ENCODE data around the gene HIBCH.
"Not testable (repeated sequence)": the region's sequence is repeated elsewhere in the genome, so short reads cannot be mapped to it uniquely, and the experiment has no call there.

The HIBCH gene

DNA sequence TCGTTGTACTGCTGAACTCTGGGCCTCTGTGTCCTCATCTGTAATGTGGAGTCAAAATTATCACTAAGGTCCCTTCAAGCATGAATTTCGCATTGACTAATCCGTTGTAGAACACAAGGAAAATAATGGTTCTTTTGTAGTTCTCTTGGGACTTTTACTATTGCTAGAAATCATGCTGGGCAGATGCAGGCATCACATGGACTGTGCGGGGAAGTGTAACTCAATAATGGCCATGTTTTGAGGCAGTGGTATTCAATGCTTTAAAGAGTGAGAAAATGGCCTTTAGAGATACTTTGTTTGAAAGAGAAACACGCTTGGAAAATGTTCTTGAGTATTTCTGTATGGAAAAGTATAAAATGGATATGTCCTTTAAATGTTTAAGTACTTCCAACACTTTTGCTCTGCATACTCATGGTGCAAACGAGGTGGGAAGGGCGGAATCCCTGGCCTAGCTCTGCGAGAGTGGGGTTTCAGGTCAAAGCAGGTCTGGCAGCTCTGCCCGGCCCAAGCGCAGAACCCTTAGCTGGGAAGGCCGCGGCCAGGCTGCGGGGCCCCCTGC is 139.8 kb downstream of the HIBCH start:
- DNase-seq: no peak
- in situ Hi-C loops (cut with MboI; ENCODE audit: low pct_unique_long_range_greater_than_20kb, low sequenced_read_pairs): no loop called here

GRCh38 chr2:190178066-190178722 is 141.4 kb downstream of the HIBCH start:
- DNase-seq: no peak
- in situ Hi-C loops (cut with MboI; ENCODE audit: low pct_unique_long_range_greater_than_20kb, low sequenced_read_pairs): no loop called here

- in situ Hi-C loops (cut with MboI; ENCODE audit: low pct_unique_long_range_greater_than_20kb, low sequenced_read_pairs): no loop called here
- DNase-seq: no peak
These were observed 142.2 kb downstream of the HIBCH start for GRCh38 chr2:190177249-190178040.

- in situ Hi-C loops (cut with MboI; ENCODE audit: low pct_unique_long_range_greater_than_20kb, low sequenced_read_pairs): no loop called here
- DNase-seq: no peak
These were observed 146.2 kb downstream of the HIBCH start for GRCh38 chr2:190173392-190173791.

GRCh38 chr2:190170673-190171072 is 149.0 kb downstream of the HIBCH start:
- no peak for DNase-seq
- in situ Hi-C loops (cut with MboI; ENCODE audit: low pct_unique_long_range_greater_than_20kb, low sequenced_read_pairs): no loop called here

DNA sequence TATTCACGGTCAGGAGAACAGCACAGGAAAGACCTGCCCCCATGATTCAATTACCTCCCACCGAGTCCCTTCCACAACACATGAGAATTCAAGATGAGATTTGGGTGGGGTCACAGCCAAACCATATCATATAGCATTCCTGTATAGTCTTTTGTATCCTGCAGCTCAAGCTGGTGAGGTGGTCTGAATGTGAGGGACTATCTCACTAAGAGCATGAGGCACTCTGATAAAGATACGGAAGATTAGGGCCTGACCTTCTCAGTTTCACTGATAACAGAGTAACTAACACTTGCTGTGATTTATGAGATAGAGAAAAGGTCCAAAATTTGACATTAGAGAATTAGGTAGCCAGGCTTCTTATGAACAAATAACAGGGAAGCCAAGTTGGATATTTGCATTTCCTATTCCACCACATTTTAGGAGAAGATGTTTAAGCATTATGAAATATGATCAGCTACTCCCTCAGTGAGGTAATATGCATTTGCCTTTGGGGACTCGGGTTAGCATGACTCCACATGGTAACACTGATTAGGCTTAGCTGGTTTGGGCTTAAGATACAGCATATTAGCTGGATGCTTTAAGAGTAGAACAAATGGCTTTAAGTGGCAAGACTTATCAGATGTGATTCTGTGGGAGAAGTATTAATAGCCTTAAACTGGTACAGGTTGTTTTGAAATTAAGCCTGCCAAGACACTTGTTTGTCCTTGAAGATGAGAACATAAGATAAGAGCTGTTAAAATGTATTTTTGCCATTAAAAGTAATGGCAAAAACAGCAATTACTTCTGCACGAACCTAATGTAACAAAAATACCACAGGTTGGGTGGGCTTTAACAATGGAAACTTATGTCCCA is 150.2 kb downstream of the HIBCH start:
- no peak for DNase-seq
- in situ Hi-C loops (cut with MboI; ENCODE audit: low pct_unique_long_range_greater_than_20kb, low sequenced_read_pairs): no loop called here

- in situ Hi-C loops (cut with MboI; ENCODE audit: low pct_unique_long_range_greater_than_20kb, low sequenced_read_pairs): no loop called here
- DNase-seq: no peak
These were observed 151.9 kb downstream of the HIBCH start for GRCh38 chr2:190167702-190168101.

GRCh38 chr2:190165491-190165890 is 154.1 kb downstream of the HIBCH start:
- in situ Hi-C loops (cut with MboI; ENCODE audit: low pct_unique_long_range_greater_than_20kb, low sequenced_read_pairs): no loop called here
- DNase-seq: no peak

- no peak for DNase-seq
- in situ Hi-C loops (cut with MboI; ENCODE audit: low pct_unique_long_range_greater_than_20kb, low sequenced_read_pairs): no loop called here
These were observed 156.8 kb downstream of the HIBCH start for GRCh38 chr2:190162851-190163250.

GRCh38 chr2:190159453-190159852 is 160.2 kb downstream of the HIBCH start:
- no peak for DNase-seq

DNA sequence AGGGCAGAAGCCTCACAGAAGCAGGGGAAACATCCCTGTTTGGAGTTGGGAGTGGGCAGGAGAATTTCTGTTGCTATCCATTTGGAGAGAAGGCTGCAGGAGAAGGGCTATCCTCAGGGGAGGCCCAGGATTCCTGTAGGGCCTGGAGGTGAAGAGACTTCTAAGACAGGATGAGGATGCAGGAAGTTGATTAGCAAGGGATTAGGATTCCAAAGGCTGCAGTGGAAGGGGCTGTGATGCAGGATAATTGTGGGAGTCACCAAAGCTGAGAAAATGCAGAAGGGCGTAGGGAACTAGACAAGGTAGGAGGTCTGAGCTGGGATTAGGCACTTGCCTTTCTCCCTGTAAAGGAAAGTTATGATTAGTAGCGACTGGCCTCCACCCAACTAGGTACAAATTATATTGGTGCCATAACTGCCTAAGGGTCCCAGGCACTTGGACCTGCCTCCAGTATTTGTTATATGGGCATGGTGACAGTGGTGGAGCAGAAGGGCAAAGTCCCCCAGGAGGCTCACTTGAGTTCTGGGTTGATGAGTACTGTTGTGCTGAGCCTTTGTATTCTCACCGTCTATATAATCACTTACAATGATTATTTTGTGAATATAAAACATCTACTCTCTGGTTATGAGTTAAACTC is 160.7 kb downstream of the HIBCH start:
- no peak for DNase-seq
- in situ Hi-C loops (cut with MboI; ENCODE audit: low pct_unique_long_range_greater_than_20kb, low sequenced_read_pairs): no loop called here

More at GRCh38 chr2:190159453-190159852, 160.2 kb downstream of the HIBCH start:
- in situ Hi-C loops (cut with MboI; ENCODE audit: low pct_unique_long_range_greater_than_20kb, low sequenced_read_pairs): no loop called here

DNA sequence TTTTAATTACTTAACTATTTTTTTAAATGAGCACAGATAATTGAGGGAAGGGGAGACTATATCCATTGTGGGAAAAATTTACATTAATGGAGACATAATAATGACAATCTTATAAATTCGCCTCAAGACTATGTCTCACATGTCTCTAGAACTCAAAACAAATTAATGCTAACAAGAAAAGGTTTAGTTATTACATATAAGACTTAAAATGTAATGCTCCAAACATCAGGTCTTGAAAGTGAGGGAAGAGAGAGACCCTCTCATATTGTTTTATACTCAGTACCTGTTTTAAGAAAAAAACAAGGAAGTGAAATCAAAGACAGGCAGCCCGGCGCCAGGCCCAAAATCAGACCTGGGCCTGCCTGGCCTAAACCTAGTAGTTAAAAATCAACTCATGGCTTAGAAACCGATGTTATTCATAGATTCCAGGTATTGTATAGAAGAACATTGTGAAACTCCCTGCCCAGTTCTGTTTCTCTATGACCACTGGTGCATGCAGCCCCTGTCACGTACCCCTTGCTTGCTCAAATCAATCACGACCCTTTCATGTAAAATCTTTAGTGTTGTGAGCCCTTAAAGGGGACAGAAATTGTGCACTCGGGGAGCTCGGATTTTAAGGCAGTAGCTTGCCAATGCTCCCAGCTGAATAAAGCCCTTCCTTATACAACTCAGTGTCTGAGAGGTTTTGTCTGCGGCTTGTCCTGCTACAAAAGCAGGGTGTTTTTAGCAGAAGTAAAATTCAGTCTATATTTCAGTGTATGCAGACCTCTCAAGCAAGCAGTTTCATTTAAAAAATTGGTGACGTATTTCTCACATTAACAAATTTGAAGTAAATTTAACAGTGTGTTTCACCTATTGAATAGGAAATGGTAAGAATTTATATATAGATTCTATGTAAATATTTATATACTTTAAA is 161.8 kb downstream of the HIBCH start:
- DNase-seq; in situ Hi-C loops (cut with MboI; ENCODE audit: low pct_unique_long_range_greater_than_20kb, low sequenced_read_pairs): not testable (repeated sequence)

GRCh38 chr2:190156530-190157212 is 163.0 kb downstream of the HIBCH start:
- in situ Hi-C loops (cut with MboI; ENCODE audit: low pct_unique_long_range_greater_than_20kb, low sequenced_read_pairs): no loop called here
- no peak for DNase-seq

Measured in KBM-7 (cell line).